H1 (cell line): ENCODE results near the gene MBNL1. TPM values are rescaled to one million over a fixed set of nuclear protein-coding genes. Genes with fewer than 3 reads are reported as not detected.

Experiments
- ASH2L ChIP-seq: fragments of 200-600, 300-600 bp; sonication (generic); IDR thresholded peaks from one replicate; pipeline ENCODE4 v1.7.1; 2017; ENCODE audit warnings: low read length
- ATF3 ChIP-seq: IDR thresholded peaks from 2 replicates; pipeline ENCODE4 v1.6.1; 2011; ENCODE audit warnings: low read depth, mild to moderate bottlenecking, low read length; ENCODE audit not compliant: insufficient read depth
- BRCA1 ChIP-seq: IDR thresholded peaks from 2 replicates; pipeline ENCODE4 v1.6.1; 2012; ENCODE audit warnings: low read depth, low read length, improper control_type of control experiment
- KDM5A ChIP-seq: fragments of 200-600 bp; IDR thresholded peaks from 2 replicates; pipeline ENCODE4 v1.7.1; 2012; ENCODE audit warnings: mild to moderate bottlenecking, low read length, inconsistent platforms, mixed read lengths
- POU5F1 ChIP-seq: IDR thresholded peaks from 2 replicates; pipeline ENCODE4 v1.6.1; 2011; ENCODE audit warnings: low read depth, mild to moderate bottlenecking, low read length, moderate library complexity
- ZNF274 ChIP-seq: IDR thresholded peaks from 2 replicates; pipeline ENCODE4 v1.7.0; 2012; ENCODE audit warnings: low read length, borderline replicate concordance; ENCODE audit errors: extremely low read depth
- polyA plus RNA-seq, 7 experiments: library from polyadenylated mRNA; depleted of rRNA in 3 of 7; stranded (reverse) in 5 of 7; unstranded in 2 of 7; fragments of >200 nt in 5 of 7; fragments of 200-250 nt in 2 of 7; gene quantifications; 1 replicate in 5 of 7; 2 replicates in 1 of 7; 4 replicates in 1 of 7; pipeline versions ENCODE4 v1.2.1 to v1.2.3, GENCODE V29; 2011 to 2013; ENCODE audit warnings: missing spikeins in 2 of 7, mixed read lengths in 2 of 7
- total RNA-seq: library from RNA; stranded (reverse); fragmentation: NEBNext Ultra II Directional; extraction: Animal tissue kit (Norgen Biotek cat#: 25700); gene quantifications from 2 replicates; pipeline ENCODE4 v1.2.1, GENCODE V29; 2021
- TF ChIP-seq, protein P1 (sequence below), 3 experiments: IDR thresholded peaks; 1 replicate in 2 of 3; 2 replicates in 1 of 3; pipeline versions ENCODE4 v1.5.1 to v1.6.1; 2011; ENCODE audit warnings: low read length in 3 of 3, mild to moderate bottlenecking in 3 of 3, inconsistent platforms in 2 of 3, low read depth in 1 of 3, moderate library complexity in 1 of 3; ENCODE audit not compliant: insufficient read depth in 1 of 3; ENCODE audit errors: control extremely low read depth in 1 of 3
- TF ChIP-seq, protein P2 (sequence below): IDR thresholded peaks from 2 replicates; pipeline ENCODE4 v1.6.1; 2012; ENCODE audit warnings: inconsistent platforms

The MBNL1 gene
- total and polyA plus RNA-seq, 2 of the 8 experiments (the other 6 are each of a cell fraction or from before 2014, with no cell fraction given): 5.0 to 16.4 TPM

DNA sequence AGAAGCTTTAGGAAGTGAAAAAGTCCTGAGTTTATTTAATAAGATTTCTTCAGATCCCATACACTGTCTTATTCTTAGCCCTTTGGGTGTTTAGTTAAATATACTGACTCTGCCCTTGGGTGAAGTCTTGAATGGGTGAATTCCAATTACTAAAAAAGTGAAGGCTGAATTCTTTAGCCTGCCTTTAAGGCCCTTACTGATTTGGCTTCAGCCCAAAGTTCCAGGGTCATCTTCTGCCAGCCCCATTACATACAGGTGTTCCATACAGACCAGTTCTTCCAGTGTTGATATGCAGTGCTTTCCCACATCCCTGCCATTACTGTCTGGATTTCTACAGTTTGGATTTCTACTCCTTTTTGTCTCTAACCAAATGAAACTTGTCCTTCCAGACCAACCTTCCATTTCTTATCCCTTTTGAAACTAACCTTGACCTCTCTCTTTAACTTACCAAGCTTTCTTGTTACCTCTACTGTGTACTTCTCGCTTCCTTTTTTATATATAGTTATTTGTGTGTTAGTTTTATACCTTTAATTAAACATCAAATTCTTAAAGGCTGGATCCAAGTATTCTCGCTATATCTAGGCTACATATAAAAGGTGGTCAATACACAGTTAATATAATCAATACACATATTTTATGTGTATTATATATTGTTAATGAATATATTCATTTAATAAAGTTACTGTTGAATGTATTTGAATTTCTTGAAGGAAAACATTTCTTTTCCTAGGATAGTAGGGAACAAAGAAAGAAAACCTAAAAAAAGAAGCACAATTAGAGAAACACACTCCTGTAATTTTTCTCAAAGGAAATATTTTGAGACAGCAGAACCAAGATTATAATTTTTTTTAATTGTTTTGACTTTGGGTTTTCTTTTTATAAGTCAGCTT is 15.0 kb downstream of the MBNL1 start (continued):
- TF ChIP-seq, protein P1, sequence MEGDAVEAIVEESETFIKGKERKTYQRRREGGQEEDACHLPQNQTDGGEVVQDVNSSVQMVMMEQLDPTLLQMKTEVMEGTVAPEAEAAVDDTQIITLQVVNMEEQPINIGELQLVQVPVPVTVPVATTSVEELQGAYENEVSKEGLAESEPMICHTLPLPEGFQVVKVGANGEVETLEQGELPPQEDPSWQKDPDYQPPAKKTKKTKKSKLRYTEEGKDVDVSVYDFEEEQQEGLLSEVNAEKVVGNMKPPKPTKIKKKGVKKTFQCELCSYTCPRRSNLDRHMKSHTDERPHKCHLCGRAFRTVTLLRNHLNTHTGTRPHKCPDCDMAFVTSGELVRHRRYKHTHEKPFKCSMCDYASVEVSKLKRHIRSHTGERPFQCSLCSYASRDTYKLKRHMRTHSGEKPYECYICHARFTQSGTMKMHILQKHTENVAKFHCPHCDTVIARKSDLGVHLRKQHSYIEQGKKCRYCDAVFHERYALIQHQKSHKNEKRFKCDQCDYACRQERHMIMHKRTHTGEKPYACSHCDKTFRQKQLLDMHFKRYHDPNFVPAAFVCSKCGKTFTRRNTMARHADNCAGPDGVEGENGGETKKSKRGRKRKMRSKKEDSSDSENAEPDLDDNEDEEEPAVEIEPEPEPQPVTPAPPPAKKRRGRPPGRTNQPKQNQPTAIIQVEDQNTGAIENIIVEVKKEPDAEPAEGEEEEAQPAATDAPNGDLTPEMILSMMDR (IDR thresholded peaks at IDR 0.05; ENCODE audit: control extremely low read depth in 1 of 3, insufficient read depth in 1 of 3, low read depth in 1 of 3, low read length in 3 of 3): no peak
- TF ChIP-seq ATF3 (no peak), POU5F1 (no peak), BRCA1 (no peak), ZNF274 (no peak), KDM5A (no peak), ASH2L (no peak)
- TF ChIP-seq, protein P2, sequence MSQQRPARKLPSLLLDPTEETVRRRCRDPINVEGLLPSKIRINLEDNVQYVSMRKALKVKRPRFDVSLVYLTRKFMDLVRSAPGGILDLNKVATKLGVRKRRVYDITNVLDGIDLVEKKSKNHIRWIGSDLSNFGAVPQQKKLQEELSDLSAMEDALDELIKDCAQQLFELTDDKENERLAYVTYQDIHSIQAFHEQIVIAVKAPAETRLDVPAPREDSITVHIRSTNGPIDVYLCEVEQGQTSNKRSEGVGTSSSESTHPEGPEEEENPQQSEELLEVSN: no peak
